ENCODE results near the gene PNLIP. TPM values are rescaled to one million over a fixed set of nuclear protein-coding genes. Genes with fewer than 3 reads are reported as not detected.

Gene PNLIP
- total and polyA plus RNA-seq, 9 of the 15 experiments (the other 6 are each of a cell fraction or from before 2014, with no cell fraction given): 0.69 TPM; not detected in 8

DNA sequence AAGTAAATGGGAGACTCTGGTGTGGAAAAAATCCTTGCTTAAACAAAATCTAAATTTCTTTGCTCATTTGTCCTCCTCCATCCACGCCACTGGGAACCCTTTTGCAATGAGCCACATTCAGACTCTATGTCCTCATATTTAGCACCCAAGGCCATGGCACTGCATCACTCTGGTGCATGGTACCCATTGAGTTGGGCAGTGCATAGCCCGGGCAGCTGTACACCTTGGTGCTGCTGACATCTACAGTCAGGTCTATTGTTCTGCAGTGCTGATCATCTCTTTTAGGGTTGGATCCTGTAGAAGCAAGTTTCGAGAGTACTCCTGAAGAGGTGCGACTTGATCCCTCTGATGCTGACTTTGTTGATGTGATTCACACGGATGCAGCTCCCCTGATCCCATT, 51.8 kb downstream of the PNLIP start:
- Histone ChIP-seq H3K4me2 (ENCODE audit: insufficient read depth, low read length) (no peak overlapping the region), H3K9me1 (ENCODE audit: control insufficient read depth, insufficient read depth, low read length) (no peaks in the 10 kb centered on the region), H4K20me1 (replicated peaks; ENCODE audit: control insufficient read depth, insufficient read depth, low read length) (no peaks in the 10 kb centered on the region), H3K9ac (ENCODE audit: insufficient read depth in 1 of 2, low read depth in 2 of 2, low read length in 2 of 2) (no peak overlapping the region), H3K4me3 (no peak overlapping the region), H3K9me3 (replicated peaks; ENCODE audit: control insufficient read depth, insufficient read depth, low read depth, low read length) (no peaks in the 10 kb centered on the region), H3K36me3 (ENCODE audit: control insufficient read depth, insufficient read depth, low read length) (no peaks in the 10 kb centered on the region), H3K27me3 (ENCODE audit: control insufficient read depth in 2 of 2, insufficient read depth in 2 of 2, low read length in 2 of 2) (no peaks in the 10 kb centered on the region), H2AFZ (ENCODE audit: low read depth, low read length) (no peak overlapping the region), H3K27ac (ENCODE audit: extremely low read depth, low read depth, low read length) (no peak overlapping the region), H3K79me2 (ENCODE audit: control insufficient read depth, insufficient read depth, low read length) (no peaks in the 10 kb centered on the region), H3K4me1 (replicated peaks in 1 of 2; ENCODE audit: control insufficient read depth in 2 of 2, insufficient read depth in 2 of 2, low read length in 2 of 2) (no peaks in the 10 kb centered on the region)
- CTCF ChIA-PET (ENCODE audit: low intra/inter-chr PET ratio): no interaction called here
- in situ Hi-C loops (cut with MboI) (no loop called here), intact Hi-C loops (cut with micrococcal nuclease) (no loop called here)
- DNase-seq (ENCODE audit: extremely low read depth in 1 of 4, low spot score in 3 of 4) (no peak), FAIRE-seq (no peak), ATAC-seq (no peak)
- POLR2A ChIA-PET: no interaction called here
- 0% methylated on average over 5 of the region's 5 CpGs for WGBS (ENCODE audit: insufficient coverage, low coverage, missing lambda C conversion rate)
- no TSS peak for BruUV-seq (replicated peaks)
- TF ChIP-seq ZKSCAN8 (CRISPR knock-in tag; IDR thresholded peaks at IDR 0.05): no peak
- TF ChIP-seq TCF3 (CRISPR knock-in tag; IDR thresholded peaks at IDR 0.05): no peak
- no peak for TF ChIP-seq MXI1 (IDR thresholded peaks at IDR 0.05; ENCODE audit: low read depth, low read length)
- no peak for TF ChIP-seq ZNF830 (CRISPR knock-in tag; IDR thresholded peaks at IDR 0.05)
- TF ChIP-seq, protein P1, sequence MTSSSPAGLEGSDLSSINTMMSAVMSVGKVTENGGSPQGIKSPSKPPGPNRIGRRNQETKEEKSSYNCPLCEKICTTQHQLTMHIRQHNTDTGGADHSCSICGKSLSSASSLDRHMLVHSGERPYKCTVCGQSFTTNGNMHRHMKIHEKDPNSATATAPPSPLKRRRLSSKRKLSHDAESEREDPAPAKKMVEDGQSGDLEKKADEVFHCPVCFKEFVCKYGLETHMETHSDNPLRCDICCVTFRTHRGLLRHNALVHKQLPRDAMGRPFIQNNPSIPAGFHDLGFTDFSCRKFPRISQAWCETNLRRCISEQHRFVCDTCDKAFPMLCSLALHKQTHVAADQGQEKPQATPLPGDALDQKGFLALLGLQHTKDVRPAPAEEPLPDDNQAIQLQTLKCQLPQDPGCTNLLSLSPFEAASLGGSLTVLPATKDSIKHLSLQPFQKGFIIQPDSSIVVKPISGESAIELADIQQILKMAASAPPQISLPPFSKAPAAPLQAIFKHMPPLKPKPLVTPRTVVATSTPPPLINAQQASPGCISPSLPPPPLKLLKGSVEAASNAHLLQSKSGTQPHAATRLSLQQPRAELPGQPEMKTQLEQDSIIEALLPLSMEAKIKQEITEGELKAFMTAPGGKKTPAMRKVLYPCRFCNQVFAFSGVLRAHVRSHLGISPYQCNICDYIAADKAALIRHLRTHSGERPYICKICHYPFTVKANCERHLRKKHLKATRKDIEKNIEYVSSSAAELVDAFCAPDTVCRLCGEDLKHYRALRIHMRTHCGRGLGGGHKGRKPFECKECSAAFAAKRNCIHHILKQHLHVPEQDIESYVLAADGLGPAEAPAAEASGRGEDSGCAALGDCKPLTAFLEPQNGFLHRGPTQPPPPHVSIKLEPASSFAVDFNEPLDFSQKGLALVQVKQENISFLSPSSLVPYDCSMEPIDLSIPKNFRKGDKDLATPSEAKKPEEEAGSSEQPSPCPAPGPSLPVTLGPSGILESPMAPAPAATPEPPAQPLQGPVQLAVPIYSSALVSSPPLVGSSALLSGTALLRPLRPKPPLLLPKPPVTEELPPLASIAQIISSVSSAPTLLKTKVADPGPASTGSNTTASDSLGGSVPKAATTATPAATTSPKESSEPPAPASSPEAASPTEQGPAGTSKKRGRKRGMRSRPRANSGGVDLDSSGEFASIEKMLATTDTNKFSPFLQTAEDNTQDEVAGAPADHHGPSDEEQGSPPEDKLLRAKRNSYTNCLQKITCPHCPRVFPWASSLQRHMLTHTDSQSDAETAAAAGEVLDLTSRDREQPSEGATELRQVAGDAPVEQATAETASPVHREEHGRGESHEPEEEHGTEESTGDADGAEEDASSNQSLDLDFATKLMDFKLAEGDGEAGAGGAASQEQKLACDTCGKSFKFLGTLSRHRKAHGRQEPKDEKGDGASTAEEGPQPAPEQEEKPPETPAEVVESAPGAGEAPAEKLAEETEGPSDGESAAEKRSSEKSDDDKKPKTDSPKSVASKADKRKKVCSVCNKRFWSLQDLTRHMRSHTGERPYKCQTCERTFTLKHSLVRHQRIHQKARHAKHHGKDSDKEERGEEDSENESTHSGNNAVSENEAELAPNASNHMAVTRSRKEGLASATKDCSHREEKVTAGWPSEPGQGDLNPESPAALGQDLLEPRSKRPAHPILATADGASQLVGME (CRISPR knock-in tag; IDR thresholded peaks at IDR 0.05): no peak
- no peak for TF ChIP-seq ZNF224 (CRISPR knock-in tag; IDR thresholded peaks at IDR 0.05)
- TF ChIP-seq TCFL5 (CRISPR knock-in tag; conservative IDR thresholded peaks at IDR 0.05): no peak
